Bronchial epithelial cell (primary cell): ENCODE results near the gene SFMBT1. TPM values are rescaled to one million over a fixed set of nuclear protein-coding genes. Genes with fewer than 3 reads are reported as not detected.

Source experiments
- DNase-seq: peaks from one replicate; pipeline ENCODE4 v3.0.0-alpha.2; 2010; ENCODE audit warnings: low read depth
- FAIRE-seq: peaks from 2 replicates; lab custom pipeline; 2011; peaks lifted over from hg19 to GRCh38; lab: Jason Lieb, UNC
- H3K27me3 ChIP-seq: 2 replicates; pipeline ENCODE4 v1.5.1; 2011; ENCODE audit warnings: low read length; ENCODE audit not compliant: control insufficient read depth, insufficient read depth
- H3K36me3 ChIP-seq: 2 replicates; pipeline ENCODE4 v1.5.1; 2011; ENCODE audit warnings: low read length; ENCODE audit not compliant: control insufficient read depth, insufficient read depth
- H3K4me3 ChIP-seq: 2 replicates; pipeline ENCODE4 v1.5.1; 2011; ENCODE audit warnings: mild to moderate bottlenecking, low read depth, low read length, control low read depth
- CTCF ChIP-seq: IDR thresholded peaks from 2 replicates; pipeline ENCODE4 v1.5.1; 2011; ENCODE audit warnings: mild to moderate bottlenecking, moderate library complexity, low read length, control low read depth, inconsistent platforms; ENCODE audit not compliant: insufficient read depth, severe bottlenecking
- total RNA-seq: library from RNA; depleted of rRNA; stranded (reverse); fragments of >200 nt; gene quantifications from 2 replicates; pipeline ENCODE4 v1.2.1, GENCODE V29; 2014

SFMBT1 gene
- total RNA-seq, 1 donor from 2014 or later, result 7.6 TPM

GRCh38 chr3:53080612-53081205, 34.8 kb upstream of the SFMBT1 start:
- FAIRE-seq (no peak), DNase-seq (no peak)
- Histone ChIP-seq H3K4me3 (no peak overlapping the region), H3K27me3 (no peaks in the 10 kb centered on the region), H3K36me3 (peaks cover 1% of the 10 kb centered on the region)
- no peak for TF ChIP-seq CTCF

- no peaks in the 10 kb centered on the region for H3K27me3 ChIP-seq
- TF ChIP-seq CTCF, result no peak
- peak; percentile 64 for FAIRE-seq
- H3K4me3 ChIP-seq, result no peak overlapping the region
- no peaks in the 10 kb centered on the region for H3K36me3 ChIP-seq
- DNase-seq, result no peak
Measured at GRCh38 chr3:53079791-53080555, 34.1 kb upstream of the SFMBT1 start.

- Histone ChIP-seq H3K4me3 (no peak overlapping the region), H3K36me3 (no peaks in the 10 kb centered on the region), H3K27me3 (no peaks in the 10 kb centered on the region)
- FAIRE-seq, result no peak
- TF ChIP-seq CTCF, result no peak
- no peak for DNase-seq
Measured at GRCh38 chr3:53079147-53079546, 33.3 kb upstream of the SFMBT1 start.

GRCh38 chr3:53078656-53079055, 32.8 kb upstream of the SFMBT1 start:
- FAIRE-seq (no peak), DNase-seq (no peak)
- Histone ChIP-seq H3K4me3 (no peak overlapping the region), H3K36me3 (no peaks in the 10 kb centered on the region), H3K27me3 (no peaks in the 10 kb centered on the region)
- TF ChIP-seq CTCF, result no peak

- FAIRE-seq, result no peak
- Histone ChIP-seq H3K27me3 (no peaks in the 10 kb centered on the region), H3K4me3 (no peak overlapping the region), H3K36me3 (no peaks in the 10 kb centered on the region)
- no peak for DNase-seq
- TF ChIP-seq CTCF, result no peak
Measured at GRCh38 chr3:53077476-53078220, 31.8 kb upstream of the SFMBT1 start.
